Heart left ventricle (tissue), 16 donors: ENCODE measurements around the gene KCNH1. TPM values are rescaled to one million over a fixed set of nuclear protein-coding genes. Genes with fewer than 3 reads are reported as not detected.

Experiments
- ATAC-seq, 4 donors: fragments of 200-7000 bp; cut with Tn5 transposase; one replicate each; pipeline ENCODE4 v1.9.1; 2020 to 2022; ENCODE audit warnings: moderate library complexity in 4 of 4, mild to moderate bottlenecking in 3 of 4, moderate number of reproducible peaks in 1 of 4
- DNase-seq, 5 donors: peaks; one replicate each; pipeline ENCODE4 v3.0.0-alpha.2; 2020
- H3K27ac ChIP-seq, 12 donors: fragments of 200-600 bp; sonication (generic) in 4 of 12; one replicate each; pipeline versions ENCODE4 v1.5.0 to v1.8.0; 2016 to 2022; ENCODE audit warnings: mild to moderate bottlenecking in 2 of 12
- H3K27me3 ChIP-seq, 9 donors: fragments of 200-600 bp; sonication (generic) in 2 of 9; one replicate each; pipeline versions ENCODE4 v1.5.1 to v1.8.0; 2016 to 2022; ENCODE audit warnings: mild to moderate bottlenecking in 3 of 9
- H3K36me3 ChIP-seq, 9 donors: fragments of 200-600 bp; sonication (generic) in 2 of 9; one replicate each; pipeline versions ENCODE4 v1.5.0 to v1.8.0; 2018 to 2022; ENCODE audit warnings: mild to moderate bottlenecking in 2 of 9
- H3K4me1 ChIP-seq, 12 donors: fragments of 200-600 bp; sonication (generic) in 4 of 12; one replicate each; pipeline versions ENCODE4 v1.5.0 to v1.8.0; 2016 to 2022; ENCODE audit warnings: mild to moderate bottlenecking in 3 of 12
- H3K4me3 ChIP-seq, 12 donors: fragments of 200-600 bp; sonication (generic) in 4 of 12; one replicate each; pipeline versions ENCODE4 v1.5.0 to v1.8.0; 2017 to 2022; ENCODE audit warnings: mild to moderate bottlenecking in 9 of 12, moderate library complexity in 4 of 12
- H3K9me3 ChIP-seq, 12 donors: fragments of 200-600 bp; sonication (generic) in 4 of 12; one replicate each; pipeline versions ENCODE4 v1.5.0 to v1.8.0; 2016 to 2022; ENCODE audit warnings: mild to moderate bottlenecking in 1 of 12
- CTCF ChIP-seq, 12 donors: fragments of 200-600 bp; sonication (generic) in 4 of 12; IDR thresholded peaks; one replicate each; pipeline versions ENCODE4 v1.5.0 to v1.8.0; 2018 to 2022; ENCODE audit warnings: antibody characterized with exemption in 12 of 12, mild to moderate bottlenecking in 5 of 12
- POLR2A ChIP-seq, 2 donors: fragments of 450-650 bp; IDR thresholded peaks; one replicate each; pipeline ENCODE4 v1.6.1; 2017; ENCODE audit warnings: antibody characterized with exemption in 2 of 2, mild to moderate bottlenecking in 2 of 2, moderate library complexity in 2 of 2
- WGBS, 4 donors: extraction: QIAGEN DNeasy Blood & Tissue Kit in 2 of 4; methylation state at CpG; one replicate each; pipeline versions ENCODE4 v1.1.5 to v1.1.7; 2013 to 2018; 5-methylcytosine and 5-hydroxymethylcytosine counted together
- intact Hi-C, 10 donors: fragments of 100-400 bp; cut with DNase I; formaldehyde crosslinking; loops; one replicate each; pipeline versions ENCODE4 v1.11.1 to v1.14.2; 2022
- polyA plus RNA-seq, 2 donors: library from polyadenylated mRNA; stranded (reverse); fragments of 200-250 nt; gene quantifications; one replicate each; pipeline ENCODE4 v1.2.3, GENCODE V29; 2013
- total RNA-seq, 9 donors: library from RNA; depleted of rRNA in 2 of 9; stranded (reverse); fragments of >200 nt in 2 of 9; fragmentation: NEBNext Ultra II Directional in 3 of 9; extraction: Animal tissue kit (Norgen Biotek cat#: 25700) in 3 of 9; gene quantifications; one replicate each; pipeline versions ENCODE4 v1.1.0 to v1.2.4, GENCODE V29; 2016 to 2023
- donor health status: ischemic (EF 13 %, LVEDD 7.1; RV severe dilation, severe dysfunction).
- donor health status: healthy with polysubstance abuse.
- donor health status: DM: no; HTN: yes; CAD: no.
- donor health status: DM: no; HTN: no; CAD: no.
- donor health status: ischemic (EF 25% LVEDD 6.9; RV normal size, moderate dysfunction).
- donor health status: ischemic (EF 25% LVEDD 5.7; RV mildly dilated, moderate dysfunction).
- donor health status: healthy.
- donor health status: DM: yes; HTN: yes; CAD: no.
- donor health status: ischemic (EF 35%, LVEDD 5.7; RV mildly dilated, moderate dysfunction).
- donor health status: nonischemic (EF 11% LVEDD 7.7; RV severe dilation, severe dysfunction).
- donor health status: DM: yes; HTN: yes; CAD: no.
- donor health status: PGD.
- donor health status: ischemic (EF 29% LVEDD 5.4; RV normal size, mild dysfunction).
- donor health status: nonischemic (EF 23%, LVEDD 6.1; RV moderate dilation, normal function).

The KCNH1 gene
- total and polyA plus RNA-seq, 11 donors: 0.03 TPM; not detected in 10

- ATAC-seq (peak in 2 of 4 donors; percentile 5 to 13), DNase-seq (peak in 1 of 5 donors; percentile 34)
- Histone ChIP-seq H3K27me3 (peaks cover 0 to 64% (median 20%) of the 10 kb centered on the region in 9 donors), H3K27ac (no peak overlapping the region), H3K4me1 (peaks cover 0 to 16% (median 10%) of the 10 kb centered on the region in 12 donors), H3K9me3 (no peaks in the 10 kb centered on the region), H3K36me3 (no peaks in the 10 kb centered on the region), H3K4me3 (peak overlapping the region; percentile 11 to 54 (median 46))
- TF ChIP-seq CTCF (IDR thresholded peaks at IDR 0.05) (no peak), POLR2A (IDR thresholded peaks at IDR 0.05) (no peak)
- intact Hi-C loops: loop anchor here in 5 of 10 donors (2.0 to 10.0 kb wide), 5 partner anchors 419 to 726 kb away; no protein-coding TSS in a partner anchor
- 0 to 2% (median 0%) methylated on average over 12 to 31 of the region's 31 CpGs for WGBS, 4 donors
These were observed 534 bp downstream of the KCNH1 start for GRCh38 chr1:211133393-211133835.

GRCh38 chr1:211132721-211133392, 1.1 kb downstream of the KCNH1 start:
- intact Hi-C loops: loop anchor here in 5 of 10 donors (2.0 to 10.0 kb wide), 5 partner anchors 418 to 726 kb away; no protein-coding TSS in a partner anchor
- DNase-seq: no peak
- WGBS, 4 donors: 14 to 23% (median 18%) methylated on average over 19 to 20 of the region's 20 CpGs

GRCh38 chr1:211129776-211130175, 4.2 kb downstream of the KCNH1 start:
- Histone ChIP-seq H3K4me1 (peaks cover 0 to 16% (median 10%) of the 10 kb centered on the region in 12 donors), H3K9me3 (no peaks in the 10 kb centered on the region), H3K27me3 (peaks cover 0 to 59% (median 17%) of the 10 kb centered on the region in 9 donors), H3K4me3 (no peak overlapping the region), H3K36me3 (no peaks in the 10 kb centered on the region), H3K27ac (no peak overlapping the region)
- intact Hi-C loops: loop anchor here in 4 of 10 donors (5.0 to 10.0 kb wide), 4 partner anchors 415 to 722 kb away; no protein-coding TSS in a partner anchor
- DNase-seq (no peak), ATAC-seq (no peak)
- TF ChIP-seq CTCF (IDR thresholded peaks at IDR 0.05) (no peak), POLR2A (IDR thresholded peaks at IDR 0.05) (no peak)
- WGBS, 4 donors: 83 to 92% (median 89%) methylated on average over 1 of the region's 1 CpG

More at GRCh38 chr1:211132721-211133392, 1.1 kb downstream of the KCNH1 start:
- ATAC-seq: no peak
- Histone ChIP-seq H3K27me3 (peaks cover 0 to 60% (median 20%) of the 10 kb centered on the region in 9 donors), H3K36me3 (no peaks in the 10 kb centered on the region), H3K9me3 (no peaks in the 10 kb centered on the region), H3K4me3 (peak overlapping the region in 10 of 12 donors; percentile 30 to 54 (median 48)), H3K27ac (no peak overlapping the region), H3K4me1 (peaks cover 0 to 16% (median 10%) of the 10 kb centered on the region in 12 donors)
- no peak for TF ChIP-seq CTCF (IDR thresholded peaks at IDR 0.05)
- TF ChIP-seq POLR2A (IDR thresholded peaks at IDR 0.05): no peak

- ATAC-seq (no peak), DNase-seq (no peak)
- Histone ChIP-seq H3K9me3 (no peaks in the 10 kb centered on the region), H3K4me3 (no peak overlapping the region), H3K4me1 (no peaks in the 10 kb centered on the region), H3K27ac (no peak overlapping the region), H3K27me3 (peaks cover 0 to 53% (median 16%) of the 10 kb centered on the region in 9 donors), H3K36me3 (no peaks in the 10 kb centered on the region)
- 79 to 83% (median 80%) methylated on average over 4 of the region's 4 CpGs for WGBS, 4 donors
- TF ChIP-seq CTCF (IDR thresholded peaks at IDR 0.05) (no peak), POLR2A (IDR thresholded peaks at IDR 0.05) (no peak)
- intact Hi-C loops: no loop called here
These were observed 6.8 kb downstream of the KCNH1 start for GRCh38 chr1:211127166-211127565.
